ENCODE measurements around the gene PHLDA2.

The PHLDA2 gene

GRCh38 chr11:2955906-2956476 is 26.8 kb upstream of the PHLDA2 start:
- no peak overlapping the region for H3K4me3 ChIP-seq (replicated peaks in 1 of 2; ENCODE audit: low read depth in 2 of 2, low read length in 2 of 2)
- DNase-seq (ENCODE audit: low read depth in 2 of 2), result no peak
- TF ChIP-seq, protein P1, sequence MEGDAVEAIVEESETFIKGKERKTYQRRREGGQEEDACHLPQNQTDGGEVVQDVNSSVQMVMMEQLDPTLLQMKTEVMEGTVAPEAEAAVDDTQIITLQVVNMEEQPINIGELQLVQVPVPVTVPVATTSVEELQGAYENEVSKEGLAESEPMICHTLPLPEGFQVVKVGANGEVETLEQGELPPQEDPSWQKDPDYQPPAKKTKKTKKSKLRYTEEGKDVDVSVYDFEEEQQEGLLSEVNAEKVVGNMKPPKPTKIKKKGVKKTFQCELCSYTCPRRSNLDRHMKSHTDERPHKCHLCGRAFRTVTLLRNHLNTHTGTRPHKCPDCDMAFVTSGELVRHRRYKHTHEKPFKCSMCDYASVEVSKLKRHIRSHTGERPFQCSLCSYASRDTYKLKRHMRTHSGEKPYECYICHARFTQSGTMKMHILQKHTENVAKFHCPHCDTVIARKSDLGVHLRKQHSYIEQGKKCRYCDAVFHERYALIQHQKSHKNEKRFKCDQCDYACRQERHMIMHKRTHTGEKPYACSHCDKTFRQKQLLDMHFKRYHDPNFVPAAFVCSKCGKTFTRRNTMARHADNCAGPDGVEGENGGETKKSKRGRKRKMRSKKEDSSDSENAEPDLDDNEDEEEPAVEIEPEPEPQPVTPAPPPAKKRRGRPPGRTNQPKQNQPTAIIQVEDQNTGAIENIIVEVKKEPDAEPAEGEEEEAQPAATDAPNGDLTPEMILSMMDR (IDR thresholded peaks at IDR 0.05; ENCODE audit: low read depth, low read length), result no peak

GRCh38 chr11:2954263-2954662 is 25.0 kb upstream of the PHLDA2 start:
- TF ChIP-seq, protein P1 (IDR thresholded peaks at IDR 0.05; ENCODE audit: low read depth, low read length), result no peak
- no peak for DNase-seq (ENCODE audit: low read depth in 2 of 2)
- no peak overlapping the region for H3K4me3 ChIP-seq (replicated peaks in 1 of 2; ENCODE audit: low read depth in 2 of 2, low read length in 2 of 2)

GRCh38 chr11:2952290-2952689 is 23.1 kb upstream of the PHLDA2 start:
- no peak overlapping the region for H3K4me3 ChIP-seq (replicated peaks in 1 of 2; ENCODE audit: low read depth in 2 of 2, low read length in 2 of 2)
- DNase-seq (ENCODE audit: low read depth in 2 of 2), result no peak

DNA sequence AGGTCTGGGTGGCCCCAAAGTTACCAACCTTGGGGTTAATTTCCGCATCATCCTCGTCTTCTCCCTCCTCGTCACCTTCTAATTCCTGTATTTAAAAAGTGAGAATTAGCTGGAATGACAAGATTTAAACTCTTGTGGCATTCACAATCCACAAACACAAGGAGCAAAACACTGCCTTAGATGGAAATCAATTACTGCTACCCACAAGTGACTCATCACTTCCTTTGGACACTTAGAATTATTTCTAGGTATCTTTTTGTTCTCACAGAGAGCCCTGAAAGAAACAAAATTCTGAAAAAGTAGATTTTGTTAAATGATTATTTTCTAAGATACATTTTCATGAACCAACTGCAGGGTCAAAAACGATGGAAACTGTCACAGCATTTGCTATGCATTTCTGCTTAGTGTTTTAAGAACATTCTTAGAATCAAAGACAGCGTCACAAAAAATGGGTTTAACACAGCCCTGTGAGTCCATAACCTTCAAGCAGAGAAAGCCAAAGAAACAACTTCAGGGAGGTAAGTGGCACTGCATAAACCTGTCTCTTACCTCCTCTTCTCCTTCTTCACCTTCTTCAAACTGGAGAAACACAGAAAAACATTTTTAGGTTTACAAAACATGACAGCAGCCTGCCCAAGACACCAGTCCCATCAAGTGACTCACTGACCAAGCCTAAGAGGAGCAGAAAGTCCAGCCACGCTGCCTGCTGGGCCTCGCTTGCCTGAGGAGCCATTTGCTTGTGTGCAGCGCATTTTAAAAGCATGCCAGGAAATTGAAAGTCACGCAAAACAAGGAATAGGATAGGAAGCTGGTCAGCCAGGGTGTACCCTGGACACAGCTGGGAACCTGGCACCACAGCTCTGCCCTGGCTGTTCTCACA is 22.3 kb upstream of the PHLDA2 start:
- TF ChIP-seq, protein P1 (IDR thresholded peaks at IDR 0.05; ENCODE audit: low read depth, low read length), result no peak
- H3K4me3 ChIP-seq (replicated peaks in 1 of 2; ENCODE audit: low read depth in 2 of 2, low read length in 2 of 2), result no peak overlapping the region
- DNase-seq (ENCODE audit: low read depth in 2 of 2), result peak; percentile 34 to 71

More at GRCh38 chr11:2952290-2952689, 23.1 kb upstream of the PHLDA2 start:
- TF ChIP-seq, protein P1 (IDR thresholded peaks at IDR 0.05; ENCODE audit: low read depth, low read length), result no peak

GRCh38 chr11:2950825-2951224 is 21.6 kb upstream of the PHLDA2 start:
- H3K4me3 ChIP-seq (replicated peaks in 1 of 2; ENCODE audit: low read depth in 2 of 2, low read length in 2 of 2), result no peak overlapping the region
- DNase-seq (ENCODE audit: low read depth in 2 of 2), result no peak
- TF ChIP-seq, protein P1 (IDR thresholded peaks at IDR 0.05; ENCODE audit: low read depth, low read length), result no peak

- H3K4me3 ChIP-seq (replicated peaks in 1 of 2; ENCODE audit: low read depth in 2 of 2, low read length in 2 of 2), result no peak overlapping the region
- TF ChIP-seq, protein P1 (IDR thresholded peaks at IDR 0.05; ENCODE audit: low read depth, low read length), result no peak
- DNase-seq (ENCODE audit: low read depth in 2 of 2), result no peak
Observed at GRCh38 chr11:2949920-2950319, 20.7 kb upstream of the PHLDA2 start.

Measured in cardiac fibroblast (primary cell).